HG02763 (cell line): Measurements from ENCODE around the gene PDIA3.
"Not testable (repeated sequence)": the region's sequence is repeated elsewhere in the genome, so short reads cannot be mapped to it uniquely, and the experiment has no call there.

Source experiments
- ATAC-seq: cut with Tn5 transposase; IDR thresholded peaks from one replicate; pipeline ENCODE4 v1.9.1; 2021; ENCODE audit warnings: mild to moderate bottlenecking, moderate library complexity; ENCODE audit not compliant: unreplicated experiment

The PDIA3 gene

DNA sequence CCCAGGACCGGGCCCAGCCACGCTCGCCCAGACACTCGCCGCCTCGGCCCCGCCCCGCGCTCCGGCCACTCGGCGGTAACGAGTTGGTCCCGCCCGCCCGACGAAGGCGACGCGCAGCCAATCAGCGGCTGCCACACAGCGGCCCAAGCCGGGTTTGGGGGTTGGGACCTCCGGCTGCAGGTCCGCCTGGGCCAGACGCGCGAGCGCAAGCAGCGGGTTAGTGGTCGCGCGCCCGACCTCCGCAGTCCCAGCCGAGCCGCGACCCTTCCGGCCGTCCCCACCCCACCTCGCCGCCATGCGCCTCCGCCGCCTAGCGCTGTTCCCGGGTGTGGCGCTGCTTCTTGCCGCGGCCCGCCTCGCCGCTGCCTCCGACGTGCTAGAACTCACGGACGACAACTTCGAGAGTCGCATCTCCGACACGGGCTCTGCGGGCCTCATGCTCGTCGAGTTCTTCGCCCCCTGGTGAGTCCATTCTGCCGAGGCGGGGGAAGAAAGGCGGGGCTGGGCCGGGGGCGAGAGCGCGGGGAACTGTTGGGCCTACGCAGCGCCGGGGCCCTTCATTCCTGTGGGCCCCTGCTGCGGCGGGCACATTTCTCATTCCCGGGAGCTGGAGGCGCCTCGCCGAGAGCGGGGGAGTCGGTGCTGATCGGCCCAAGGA is at the start of gene PDIA3:
PDIA3 (plus strand) TSS at position 194 of the 658 bp plus-strand sequence; CDS start at position 296, 102 bp downstream.
- peak; percentile 86 for ATAC-seq

DNA sequence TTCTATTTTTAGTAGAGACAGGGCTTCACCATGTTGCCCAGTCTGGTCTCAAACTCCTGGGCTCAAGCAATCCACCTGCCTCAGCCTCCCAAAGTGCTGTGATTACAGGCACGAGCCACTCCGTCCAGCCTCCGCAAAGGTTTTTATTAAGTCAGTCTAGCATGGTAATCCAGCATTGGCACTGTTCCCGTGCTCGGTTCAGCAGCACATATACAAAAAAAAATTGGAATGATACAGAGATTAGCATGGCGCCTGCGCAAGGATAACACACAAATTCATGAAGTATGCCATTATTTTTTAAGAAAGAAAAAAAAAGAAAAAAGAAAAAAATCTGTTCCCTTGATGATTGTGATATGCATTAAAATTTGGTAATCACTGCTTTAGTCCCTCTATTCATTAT is 44.1 kb upstream of the PDIA3 start:
- no peak for ATAC-seq

DNA sequence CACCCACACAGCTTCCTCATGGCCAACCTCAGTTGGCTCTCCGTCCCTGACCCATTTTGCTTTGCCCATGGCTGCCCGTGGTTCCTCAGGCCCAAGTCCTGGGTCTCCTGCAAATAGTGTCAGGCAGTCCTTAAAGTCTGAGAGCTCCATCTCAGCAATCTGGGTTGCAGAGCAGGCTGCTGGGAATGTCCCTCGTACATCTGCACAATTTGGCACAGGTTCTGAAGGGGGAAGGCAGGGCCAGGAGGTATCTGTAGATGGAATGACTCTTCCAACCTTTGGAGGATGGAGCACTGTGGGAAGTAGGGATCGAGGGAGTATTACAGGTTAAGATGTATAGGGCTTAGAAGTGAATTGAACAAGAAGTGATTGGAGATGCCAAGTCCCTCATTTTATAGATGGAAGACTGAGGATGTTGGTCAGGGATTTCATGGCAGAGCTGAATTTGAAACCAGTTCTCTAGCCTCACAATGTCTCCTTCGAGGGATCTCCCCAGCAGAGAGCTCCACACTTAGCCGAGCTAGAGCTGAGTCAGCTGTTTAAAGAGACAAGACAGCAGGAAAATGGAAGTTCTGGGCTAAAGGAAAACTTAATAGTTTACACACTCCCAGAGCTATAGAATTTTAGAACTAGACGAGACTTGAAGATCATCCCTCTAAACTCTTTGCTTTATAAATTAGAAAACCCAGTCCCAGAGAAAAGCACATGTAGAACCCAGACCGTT is 43.4 kb upstream of the PDIA3 start:
- no peak for ATAC-seq

DNA sequence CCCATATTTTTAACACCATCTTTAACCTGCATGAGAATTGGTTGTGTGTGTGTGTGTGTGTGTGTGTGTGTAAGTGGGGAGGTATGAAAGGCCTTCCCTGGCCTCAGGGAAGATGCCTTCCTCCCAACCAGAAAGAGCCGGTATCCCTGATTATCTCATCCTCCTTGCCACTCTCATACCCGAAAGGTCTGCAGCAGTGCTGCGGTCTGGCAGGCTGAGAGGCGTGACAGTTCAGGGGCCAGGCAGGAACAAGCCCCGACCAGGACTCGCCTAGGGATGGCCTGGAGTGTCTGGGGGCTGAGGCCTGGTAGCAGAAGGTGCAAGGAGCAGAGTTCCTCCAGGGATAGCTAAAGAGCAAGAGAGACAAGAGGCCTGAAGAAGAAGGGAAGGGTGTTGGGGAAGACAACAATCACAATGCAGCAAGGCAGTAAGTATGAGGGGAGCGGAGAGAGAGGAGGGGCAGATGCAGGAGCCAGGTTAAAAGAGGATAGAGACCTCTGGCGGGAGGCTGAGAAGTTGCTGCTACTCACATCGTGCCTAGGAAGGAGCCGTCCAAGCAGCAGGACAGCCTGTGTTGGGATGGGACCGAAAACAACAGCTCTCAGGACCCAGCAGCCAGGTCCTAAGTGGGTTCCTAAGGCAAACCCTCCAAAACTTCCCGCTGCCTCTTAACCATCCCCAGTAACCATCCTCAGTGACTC is 35.7 kb upstream of the PDIA3 start:
- not testable (repeated sequence) for ATAC-seq

DNA sequence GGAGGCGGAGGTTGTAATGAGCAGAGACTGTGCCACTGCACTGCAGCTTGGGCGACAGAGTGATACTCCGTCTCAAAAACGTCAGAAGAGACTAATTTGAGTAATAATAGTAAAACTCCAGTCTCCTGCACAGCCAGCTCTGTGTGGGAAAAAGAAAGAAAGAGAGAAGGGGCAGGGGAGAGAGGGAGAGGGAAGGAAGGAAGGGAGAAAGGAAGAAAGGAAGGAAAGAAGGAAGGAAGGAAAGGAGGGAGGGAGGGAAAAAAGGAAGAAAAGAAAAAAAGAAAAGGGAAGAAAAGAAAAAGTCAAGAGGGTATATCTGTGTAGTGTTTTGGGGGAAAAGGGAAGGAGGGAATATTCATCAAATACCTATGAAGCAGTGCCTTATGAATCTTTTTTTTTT is 23.1 kb upstream of the PDIA3 start:
- ATAC-seq = no peak

DNA sequence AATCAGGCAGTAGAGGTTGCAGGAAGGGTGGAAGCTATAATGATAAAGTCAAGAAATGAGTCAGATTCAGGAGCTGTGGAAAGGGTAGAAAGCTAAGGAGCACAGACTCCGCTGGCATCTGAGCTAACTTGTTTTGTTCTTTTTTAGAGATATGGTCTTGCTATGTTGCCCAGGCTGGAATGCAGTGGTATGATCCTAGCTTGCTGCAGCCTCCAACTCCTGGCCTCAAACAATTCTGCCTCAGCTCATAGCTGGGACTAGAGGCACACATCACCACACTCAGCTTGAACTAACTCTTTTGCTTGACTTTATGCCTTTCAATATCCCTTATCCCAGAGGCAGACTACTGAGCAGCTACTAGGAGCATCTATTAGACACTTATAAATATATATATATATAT is 19.9 kb upstream of the PDIA3 start:
- not testable (repeated sequence) for ATAC-seq

DNA sequence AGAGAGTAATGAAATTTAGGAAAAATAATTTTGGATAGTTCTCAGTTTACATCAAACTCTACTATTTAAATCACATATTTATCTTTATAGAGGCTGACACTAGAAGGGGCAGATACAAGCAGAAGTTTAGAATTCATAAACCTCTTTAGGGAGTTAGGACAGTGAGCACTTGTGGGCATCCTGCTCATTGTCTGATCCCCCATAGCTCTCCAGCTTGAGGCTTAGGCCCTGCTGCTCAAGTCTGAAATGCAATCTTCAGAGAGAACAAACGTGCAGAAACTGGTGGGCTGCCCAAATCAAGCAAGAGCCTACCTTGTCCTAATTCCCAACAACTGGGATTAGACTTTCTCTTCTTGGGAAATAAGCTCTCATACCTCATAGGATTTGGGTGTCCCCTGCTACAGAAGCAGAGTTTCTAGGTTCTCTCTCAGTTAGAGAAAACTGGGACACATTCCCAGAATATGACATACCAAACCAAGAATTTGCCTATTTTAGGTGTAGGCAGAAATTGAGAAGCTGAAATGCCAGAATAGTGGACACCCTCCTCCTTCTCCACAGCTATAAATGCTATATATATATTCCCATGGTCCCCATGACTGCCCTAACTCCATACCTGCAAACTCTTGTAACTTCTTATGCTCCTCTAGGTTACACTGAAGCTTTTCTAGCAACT is 18.0 kb upstream of the PDIA3 start:
- ATAC-seq = not testable (repeated sequence)

DNA sequence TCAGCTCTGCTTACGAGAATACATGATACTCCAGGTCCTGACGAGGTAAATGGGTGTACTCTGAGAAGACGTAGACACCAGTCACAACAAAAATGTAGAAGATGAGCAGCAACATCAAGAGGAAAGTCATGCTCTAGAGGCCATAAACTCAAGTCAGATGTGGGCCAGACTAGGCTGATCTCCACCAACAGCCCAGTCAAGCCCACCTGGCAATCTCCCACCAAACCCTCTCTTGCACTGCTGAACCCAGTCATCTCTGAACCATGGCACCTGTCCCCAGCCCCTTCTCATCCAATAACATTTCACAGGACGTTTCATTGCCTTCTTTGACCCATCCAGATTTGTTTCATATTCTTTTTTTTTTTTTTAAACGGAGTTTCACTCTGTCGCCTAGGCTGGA is 10.8 kb upstream of the PDIA3 start:
- ATAC-seq = peak; percentile 24

DNA sequence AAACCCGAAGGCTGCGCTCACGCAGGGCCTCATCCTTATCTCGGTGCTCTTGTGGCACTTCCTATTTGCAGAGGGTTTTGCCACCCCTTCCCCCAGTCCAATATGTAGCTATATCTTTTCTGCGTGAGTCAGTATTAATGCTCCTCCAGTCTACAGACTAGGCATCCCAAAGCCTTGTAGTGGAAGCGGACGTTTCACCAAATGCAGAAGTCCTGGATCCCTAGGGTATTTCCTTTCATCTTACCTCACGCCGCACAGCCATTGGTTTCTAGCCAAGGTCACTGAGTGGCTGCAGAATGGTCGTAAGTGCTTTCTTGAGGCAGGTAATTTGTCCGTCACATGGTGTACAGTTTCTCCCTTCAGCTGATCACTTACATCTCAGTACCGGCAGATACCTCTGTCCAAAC is 668 bp downstream of the PDIA3 start:
- not testable (repeated sequence) for ATAC-seq

DNA sequence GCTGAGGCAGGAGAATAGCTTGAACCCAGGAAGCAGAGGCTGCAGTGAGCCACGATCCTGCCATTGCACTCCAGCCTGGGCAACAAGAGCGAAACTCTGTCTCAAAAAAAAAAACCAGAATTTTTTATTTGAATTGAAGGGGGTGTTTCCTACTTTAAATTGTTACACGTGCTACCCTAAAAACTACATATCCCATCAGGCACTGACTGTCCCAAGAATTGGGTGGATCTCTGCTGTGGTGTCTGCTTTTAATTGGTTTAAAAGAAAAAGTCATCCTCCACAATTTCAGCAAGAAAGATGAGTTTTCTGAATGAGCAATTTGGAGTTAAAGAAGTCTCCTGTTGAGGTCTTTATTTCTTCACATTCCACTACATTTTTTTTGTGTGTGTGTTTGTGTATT is 2.1 kb downstream of the PDIA3 start:
- no peak for ATAC-seq

DNA sequence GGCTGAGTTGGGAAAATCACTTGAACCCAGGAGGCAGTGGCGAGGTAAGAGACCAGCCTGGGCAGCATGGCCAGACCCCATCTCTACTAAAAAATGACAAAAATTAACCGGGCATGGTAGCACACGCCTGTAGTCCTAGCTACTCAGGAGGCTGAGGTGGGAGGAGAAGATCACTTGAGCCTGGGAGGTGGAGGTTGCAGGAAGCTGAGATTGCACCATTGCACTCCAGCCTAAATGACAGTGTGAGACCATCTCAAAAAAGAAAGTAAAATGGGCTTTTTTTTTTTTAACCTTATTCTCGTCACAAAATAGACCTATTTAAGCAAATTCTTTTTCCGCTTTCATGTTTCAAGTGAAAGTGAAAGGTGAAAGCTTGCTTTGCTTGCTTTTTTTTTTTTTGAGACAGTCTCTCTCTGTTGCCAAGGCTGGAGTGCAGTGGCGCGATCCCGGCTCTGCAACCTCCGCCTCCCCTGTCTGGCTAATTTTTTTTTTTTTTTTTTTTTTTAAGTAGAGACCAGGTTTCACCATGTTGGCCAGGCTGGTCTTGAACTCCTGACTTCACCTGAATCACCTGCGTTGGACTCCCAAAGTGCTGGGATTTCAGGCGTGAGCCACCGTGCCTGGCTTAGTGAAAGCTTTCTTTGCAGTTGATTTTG is 3.6 kb downstream of the PDIA3 start:
- no peak for ATAC-seq

DNA sequence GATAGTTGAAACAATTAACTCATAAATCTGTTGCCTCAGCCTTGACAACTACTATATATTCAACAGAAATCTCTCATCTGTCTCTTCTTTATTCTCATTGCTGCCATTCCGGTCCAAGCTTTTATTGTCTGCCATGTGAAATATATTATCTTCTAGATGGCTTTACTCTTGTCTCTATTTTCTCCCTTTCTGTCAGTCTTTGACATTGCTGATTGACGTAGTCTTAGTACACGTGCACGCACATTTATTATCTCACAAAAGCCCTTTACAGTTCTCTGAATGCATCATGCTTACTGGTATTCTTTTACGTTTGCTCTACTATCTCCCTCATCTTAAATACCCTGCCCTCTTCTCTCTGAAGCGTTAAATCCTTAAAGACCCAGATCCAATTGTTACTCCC is 5.6 kb downstream of the PDIA3 start:
- no peak for ATAC-seq

DNA sequence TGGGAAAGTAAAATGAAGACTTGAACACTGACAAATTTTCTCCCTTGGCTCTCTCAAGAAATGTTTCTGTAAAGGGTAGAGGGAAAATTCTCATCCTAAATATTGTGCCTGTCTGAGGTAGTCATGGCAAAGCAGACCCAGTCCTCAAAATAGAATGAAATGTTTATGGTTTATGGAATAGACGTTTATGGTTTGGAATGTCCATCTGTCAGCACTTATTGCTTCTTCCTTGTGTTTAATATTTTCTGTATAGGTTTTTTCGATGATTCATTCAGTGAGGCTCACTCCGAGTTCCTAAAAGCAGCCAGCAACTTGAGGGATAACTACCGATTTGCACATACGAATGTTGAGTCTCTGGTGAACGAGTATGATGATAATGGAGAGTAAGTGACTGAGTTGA is 16.6 kb downstream of the PDIA3 start:
- ATAC-seq = no peak

DNA sequence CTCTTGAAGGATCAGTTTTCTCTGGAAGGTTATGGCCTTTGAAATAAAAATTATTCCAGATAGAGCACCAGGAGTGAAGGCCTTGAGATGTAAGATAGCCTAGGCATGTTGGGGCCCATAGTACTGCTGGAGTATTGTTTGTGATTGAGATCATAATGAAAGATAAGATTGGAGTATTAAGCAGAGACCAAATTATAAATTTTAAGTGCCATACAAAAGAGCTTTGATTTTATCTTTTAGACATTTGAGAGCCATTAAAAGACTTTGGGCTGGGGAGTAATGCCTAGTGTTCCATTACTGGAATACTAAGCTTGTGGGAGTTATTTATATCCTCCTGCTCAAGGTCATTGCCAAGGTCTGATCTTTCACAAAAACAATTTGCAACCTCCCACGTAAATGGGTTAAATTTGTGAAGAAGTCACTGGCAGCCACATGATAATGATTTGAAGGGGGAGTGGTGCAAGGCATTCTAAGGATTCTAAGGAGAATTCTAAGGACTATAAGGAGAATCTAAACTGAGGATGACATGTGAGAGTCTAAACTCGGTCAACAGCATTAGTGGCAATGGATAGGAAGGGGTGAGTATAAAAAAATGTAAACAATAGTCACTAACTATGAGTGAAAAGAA is 17.7 kb downstream of the PDIA3 start:
- no peak for ATAC-seq

DNA sequence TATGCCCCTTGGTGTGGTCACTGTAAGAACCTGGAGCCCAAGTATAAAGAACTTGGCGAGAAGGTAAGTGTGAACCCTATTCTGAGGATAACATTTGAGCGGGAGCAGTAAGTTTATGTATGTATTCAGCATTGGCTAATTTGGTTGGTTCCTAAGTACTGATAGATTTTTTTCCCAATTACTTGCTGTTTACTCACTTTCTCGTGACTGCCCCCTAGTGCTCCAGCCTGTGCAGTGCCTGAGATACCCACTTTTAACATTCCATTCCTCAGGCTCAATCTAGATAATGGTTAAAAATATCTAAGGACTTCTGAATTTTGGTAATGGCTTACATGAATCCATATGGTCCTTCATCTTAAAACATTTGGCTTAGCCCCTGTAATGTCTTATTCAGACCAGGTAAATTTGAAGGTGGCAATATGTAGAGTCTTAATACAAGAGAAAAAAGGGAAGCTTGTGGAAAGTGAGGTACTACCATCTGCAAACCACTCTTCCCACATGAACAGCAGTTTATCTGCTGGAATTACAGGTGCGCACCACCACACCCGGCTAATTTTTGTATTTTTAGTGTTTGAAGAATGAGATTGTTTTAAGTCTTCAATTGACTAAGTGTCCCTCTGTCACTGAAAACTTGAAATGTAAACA is 23.5 kb downstream of the PDIA3 start:
- no peak for ATAC-seq

DNA sequence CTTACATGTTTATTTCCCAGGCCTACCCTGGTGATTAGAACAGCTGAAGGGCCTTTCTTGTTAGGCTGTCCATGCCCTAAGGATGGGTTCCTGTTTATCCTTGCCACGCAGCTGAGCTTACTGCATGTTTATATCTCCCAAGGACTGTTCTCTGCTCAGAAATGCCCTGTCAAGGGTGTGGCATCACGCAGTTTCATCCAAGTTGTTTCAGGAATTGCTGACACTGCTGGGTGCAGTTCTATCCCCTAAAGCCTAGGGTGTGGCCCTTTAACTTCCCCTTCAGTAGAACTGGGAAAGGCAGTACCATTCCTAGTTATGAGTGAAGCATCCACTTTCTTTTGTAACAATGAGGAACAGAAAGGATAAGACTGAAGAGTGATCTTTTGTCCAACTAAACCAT is 25.6 kb downstream of the PDIA3 start:
- ATAC-seq = no peak

DNA sequence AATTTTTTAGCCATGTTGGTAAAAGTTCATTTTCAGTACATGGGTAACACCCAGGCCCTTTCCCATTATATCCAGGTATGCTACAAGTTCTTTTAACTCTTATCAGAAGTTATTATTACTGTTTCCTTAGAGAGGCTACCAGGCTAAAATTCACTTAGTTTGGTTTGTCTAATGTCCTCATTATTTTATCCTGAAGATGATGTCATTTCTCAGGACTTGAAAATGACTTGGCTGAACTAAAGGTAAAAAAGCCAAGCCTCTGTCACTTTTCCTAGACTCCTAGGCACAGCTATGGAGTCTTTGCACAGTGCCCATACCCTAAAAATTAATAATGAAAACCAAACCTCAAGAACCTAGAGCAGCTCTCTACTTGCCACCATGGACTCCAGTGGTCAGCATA is 26.4 kb downstream of the PDIA3 start:
- ATAC-seq = no peak

DNA sequence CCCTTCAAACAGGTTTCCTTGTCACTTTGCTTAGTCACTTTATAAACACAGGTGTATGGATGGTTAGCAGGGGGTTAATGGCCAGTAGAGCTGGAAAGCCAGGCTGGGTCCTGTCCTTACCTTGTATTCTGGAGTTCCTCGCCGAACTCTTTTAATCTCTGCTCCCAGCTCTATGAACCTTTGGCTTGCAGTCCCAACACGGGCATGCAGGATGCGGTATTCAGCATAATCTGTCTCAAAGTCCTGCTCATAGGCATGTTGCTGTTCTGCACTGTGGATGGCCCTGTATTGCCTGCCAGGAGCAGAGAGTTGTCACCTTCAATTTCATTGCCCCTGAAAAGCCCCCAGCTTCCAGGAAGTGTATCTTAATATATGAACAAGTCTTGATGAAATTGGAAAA is 27.8 kb downstream of the PDIA3 start:
- no peak for ATAC-seq

DNA sequence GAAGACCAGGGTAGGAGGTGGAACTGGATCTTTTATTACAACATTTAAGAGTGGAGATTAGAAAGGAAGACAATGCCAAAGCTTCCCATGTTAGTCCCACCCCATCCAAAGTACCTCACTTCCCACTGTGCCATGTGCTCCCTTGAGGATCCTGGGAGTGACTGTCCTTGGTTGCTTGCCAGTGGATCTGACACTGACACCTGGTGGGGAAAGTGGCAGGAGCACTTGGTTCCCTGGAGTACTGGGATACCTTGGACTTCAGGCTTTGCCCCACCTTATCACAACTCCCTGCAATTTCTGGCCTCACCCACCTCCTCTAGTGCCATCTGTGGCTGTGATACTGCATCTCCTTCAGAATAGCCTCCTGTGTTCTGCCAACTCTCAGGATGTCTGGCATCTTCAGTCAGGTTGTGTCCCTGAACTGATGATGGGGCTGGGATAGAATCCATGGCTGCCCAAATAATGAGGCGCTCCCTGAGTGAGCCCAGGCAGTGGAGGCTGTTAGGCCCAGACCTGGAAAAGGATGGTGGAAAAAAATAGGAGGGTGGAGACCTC is 29.2 kb downstream of the PDIA3 start:
- no peak for ATAC-seq
